Frontal cortex (tissue), 4 donors: Measurements from ENCODE around the gene MST1. TPM values are rescaled to one million over a fixed set of nuclear protein-coding genes. Genes with fewer than 3 reads are reported as not detected.

ENCODE experiments used
- DNase-seq, 2 donors: peaks; one replicate each; pipeline ENCODE4 v3.0.0; 2012; ENCODE audit warnings: low spot score in 2 of 2
- FAIRE-seq: peaks from 2 replicates; lab custom pipeline; 2012; peaks lifted over from hg19 to GRCh38; lab: Jason Lieb, UNC
- total RNA-seq: library from RNA; depleted of rRNA; stranded (reverse); fragments of >200 nt; gene quantifications from one replicate; pipeline ENCODE4 v1.2.3, GENCODE V29; 2014
- donor health status: control.
- donor health status: control.
- donor health status: control.

The MST1 gene
- 6.9 TPM for total RNA-seq

- no peak for FAIRE-seq
- peak; percentile 87 to 91 for DNase-seq
Observed at GRCh38 chr3:49689046-49689907, at the start of gene MST1, which contains the start of gene RNF123. Gene MST1 (minus strand): TSS chr3:49689474. CDS start chr3:49688691, 783 bp downstream. Gene RNF123 (plus strand): TSS chr3:49689557. CDS start chr3:49691166, 1,609 bp downstream.

- DNase-seq (no peak), FAIRE-seq (no peak)
Observed at GRCh38 chr3:49738067-49738713, 48.9 kb upstream of the MST1 start.

- no peak for DNase-seq
- no peak for FAIRE-seq
Observed at GRCh38 chr3:49734752-49735151, 45.5 kb upstream of the MST1 start.

GRCh38 chr3:49733551-49733950 is 44.3 kb upstream of the MST1 start:
- FAIRE-seq, result no peak
- DNase-seq, result no peak

GRCh38 chr3:49732597-49732996 is 43.3 kb upstream of the MST1 start:
- DNase-seq (no peak), FAIRE-seq (no peak)

- DNase-seq, result no peak
Observed at GRCh38 chr3:49729966-49730609, 40.8 kb upstream of the MST1 start.

GRCh38 chr3:49727924-49728361 is 38.7 kb upstream of the MST1 start:
- no peak for DNase-seq
- FAIRE-seq, result no peak

More at GRCh38 chr3:49729966-49730609, 40.8 kb upstream of the MST1 start:
- FAIRE-seq, result no peak

GRCh38 chr3:49727154-49727923 is 38.1 kb upstream of the MST1 start:
- no peak for FAIRE-seq
- no peak for DNase-seq

GRCh38 chr3:49725906-49726681 is 36.8 kb upstream of the MST1 start:
- no peak for FAIRE-seq
- no peak for DNase-seq

- no peak for FAIRE-seq
- DNase-seq, result no peak
Observed at GRCh38 chr3:49724586-49724985, 35.3 kb upstream of the MST1 start.

GRCh38 chr3:49723628-49724551 is 34.6 kb upstream of the MST1 start, which contains the start of gene GMPPB:
Gene GMPPB (minus strand): TSS chr3:49723951. CDS start chr3:49723726, 225 bp downstream.
- DNase-seq, result peak; percentile 96 to 98
- FAIRE-seq, result no peak

GRCh38 chr3:49723296-49723627 is 34.0 kb upstream of the MST1 start:
- FAIRE-seq (no peak), DNase-seq (peak in 1 of 2 donors; percentile 57)

- no peak for FAIRE-seq
- no peak for DNase-seq
Observed at GRCh38 chr3:49722896-49723295, 33.6 kb upstream of the MST1 start.

GRCh38 chr3:49721896-49722781 is 32.9 kb upstream of the MST1 start:
- DNase-seq (peak in 1 of 2 donors; percentile 12), FAIRE-seq (no peak)

- FAIRE-seq (no peak), DNase-seq (peak in 1 of 2 donors; percentile 14)
Observed at GRCh38 chr3:49721596-49721895, 32.3 kb upstream of the MST1 start.

GRCh38 chr3:49720855-49721595 is 31.8 kb upstream of the MST1 start:
- FAIRE-seq (no peak), DNase-seq (no peak)
